ENCODE measurements around the gene ARHGAP9.
"Not testable (repeated sequence)": the region's sequence is repeated elsewhere in the genome, so short reads cannot be mapped to it uniquely, and the experiment has no call there.

The ARHGAP9 gene

GRCh38 chr12:57431654-57432188 is 47.9 kb downstream of the ARHGAP9 start:
- no peak for DNase-seq

DNA sequence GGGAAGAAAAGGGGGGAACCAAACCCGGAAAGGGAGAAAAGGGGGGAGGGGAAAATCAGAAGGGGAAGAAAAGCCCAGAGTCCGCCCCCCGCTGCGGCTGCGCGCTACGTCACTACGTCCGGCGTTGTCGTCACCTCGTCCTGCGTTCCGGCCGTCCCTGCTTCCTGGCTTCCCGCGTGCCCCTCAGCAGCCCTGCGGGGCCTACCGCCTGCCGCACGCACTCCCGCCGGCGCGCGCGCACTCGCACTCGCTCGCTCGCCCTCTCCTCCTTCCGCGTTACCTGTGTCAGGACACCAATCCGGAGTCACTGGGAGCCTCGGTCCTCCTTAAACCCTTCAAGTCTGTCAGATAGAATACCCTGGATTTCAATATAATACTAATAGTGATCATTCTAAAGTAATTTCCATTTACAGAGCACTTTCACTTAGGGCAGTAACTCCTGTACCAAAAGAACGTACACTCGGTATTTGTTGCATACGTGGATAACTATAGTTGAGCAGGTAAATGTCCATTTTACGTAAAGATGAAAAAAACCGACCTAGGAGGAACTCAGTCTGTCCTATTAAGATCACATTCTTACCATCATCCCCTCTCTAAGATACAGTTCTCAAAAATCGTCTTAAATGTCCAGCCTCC is 48.6 kb downstream of the ARHGAP9 start, which contains the start of gene R3HDM2:
R3HDM2 (minus strand) TSS at position 113 of the 636 bp plus-strand sequence. CDS start 120,615 bp downstream, outside the sequence.
- peak; percentile 100 for DNase-seq

- no peak for DNase-seq
Measured at GRCh38 chr12:57430112-57430930, 49.3 kb downstream of the ARHGAP9 start.

GRCh38 chr12:57429473-57430111 is 50.1 kb downstream of the ARHGAP9 start:
- DNase-seq: no peak

- no peak for DNase-seq
Measured at GRCh38 chr12:57428965-57429364, 50.7 kb downstream of the ARHGAP9 start.

- DNase-seq: not testable (repeated sequence)
Measured at GRCh38 chr12:57426948-57427347, 52.7 kb downstream of the ARHGAP9 start.
